T1000 (cell line): ENCODE measurements around the gene RDH11.
A peak's percentile ranks its signal among the peaks of the same experiment; 100 is the strongest.
"Not testable (repeated sequence)": the region's sequence is repeated elsewhere in the genome, so short reads cannot be mapped to it uniquely, and the experiment has no call there.

Experiments
- DNase-seq: peaks from one replicate; lab custom pipeline; 2025; ENCODE audit warnings: mixed read lengths; lab: John Stamatoyannopoulos, UW

RDH11 gene

DNA sequence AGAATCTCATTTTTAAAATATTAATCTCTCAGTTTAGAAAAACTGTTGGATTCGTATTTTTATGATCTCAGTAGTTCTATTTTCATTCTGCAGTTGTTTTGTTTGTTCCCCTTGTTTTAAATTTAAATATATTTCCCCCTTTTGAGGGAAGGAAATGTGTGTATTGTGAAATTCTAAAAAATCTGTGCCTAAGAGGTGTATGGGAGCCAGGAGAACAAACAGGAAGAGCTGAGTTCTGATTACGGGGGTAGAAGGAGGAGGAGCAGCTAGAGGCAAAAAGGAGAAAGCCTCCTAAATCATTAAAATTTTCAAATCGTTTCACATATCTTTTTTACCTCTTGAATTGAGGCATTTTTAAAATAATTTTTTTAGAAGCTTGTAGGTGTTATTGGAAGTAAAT, 8.4 kb upstream of the RDH11 start:
- DNase-seq = no peak

DNA sequence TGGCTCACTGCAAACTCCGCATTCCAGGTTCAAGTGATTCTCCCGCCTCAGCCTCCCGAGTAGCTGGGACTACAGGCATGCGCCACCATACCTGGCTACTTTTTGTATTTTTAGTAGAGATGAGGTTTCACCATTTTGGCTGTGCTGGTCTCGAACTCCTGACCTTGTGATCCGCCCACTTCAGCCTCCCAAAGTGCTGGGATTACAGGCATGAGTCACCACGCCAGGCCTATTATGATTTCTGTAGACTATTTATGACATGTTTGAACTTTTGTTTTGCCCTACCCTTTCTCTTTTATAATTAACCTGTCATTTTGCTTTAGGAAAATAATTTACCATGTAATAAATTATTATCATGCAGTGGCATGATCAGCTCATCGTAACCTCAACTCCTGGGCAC, 5.9 kb upstream of the RDH11 start, which contains the start of gene RDH12:
Gene RDH12 (plus strand): TSS at position 395 of the 400 bp plus-strand sequence. CDS start 20,757 bp downstream, outside the sequence.
- not testable (repeated sequence) for DNase-seq

DNA sequence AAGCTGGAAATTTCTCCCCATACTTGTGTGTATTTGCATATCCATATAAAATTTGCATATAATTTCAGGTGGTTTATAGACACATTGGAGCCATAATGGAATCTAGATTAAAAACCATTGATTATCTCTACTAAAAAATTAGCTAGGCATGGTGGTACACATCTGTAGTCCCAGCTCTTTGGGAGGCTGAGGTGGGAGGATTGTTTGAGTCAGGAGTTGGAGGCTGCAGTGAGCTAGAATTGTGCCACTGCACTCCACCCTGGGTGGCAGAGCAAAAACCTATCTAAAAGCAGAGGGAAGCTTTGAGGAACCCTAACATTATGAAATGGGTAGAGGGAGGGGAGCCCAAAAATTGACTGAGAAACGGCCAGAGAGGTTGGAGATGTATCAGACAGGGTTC, 2.6 kb upstream of the RDH11 start:
- DNase-seq = no peak

DNA sequence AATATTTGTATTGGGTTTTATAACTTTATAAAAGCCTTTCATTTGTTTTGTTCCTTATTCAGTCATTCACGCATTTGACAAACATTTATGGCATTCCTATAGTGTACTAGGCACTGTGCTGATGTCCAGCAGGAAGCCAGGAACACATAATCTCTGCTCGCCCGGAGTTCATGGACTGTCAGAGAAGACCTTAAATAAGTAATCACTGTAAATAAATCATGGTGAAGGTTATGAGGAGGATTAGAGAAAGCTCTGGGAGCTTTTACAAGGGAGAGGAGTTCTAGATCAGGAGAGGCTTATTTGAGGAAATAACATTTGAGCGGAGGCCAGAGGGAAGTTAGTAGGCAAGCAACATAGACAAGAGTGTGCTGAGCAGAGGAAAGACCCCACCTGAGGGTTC, 1.4 kb upstream of the RDH11 start:
- no peak for DNase-seq

DNA sequence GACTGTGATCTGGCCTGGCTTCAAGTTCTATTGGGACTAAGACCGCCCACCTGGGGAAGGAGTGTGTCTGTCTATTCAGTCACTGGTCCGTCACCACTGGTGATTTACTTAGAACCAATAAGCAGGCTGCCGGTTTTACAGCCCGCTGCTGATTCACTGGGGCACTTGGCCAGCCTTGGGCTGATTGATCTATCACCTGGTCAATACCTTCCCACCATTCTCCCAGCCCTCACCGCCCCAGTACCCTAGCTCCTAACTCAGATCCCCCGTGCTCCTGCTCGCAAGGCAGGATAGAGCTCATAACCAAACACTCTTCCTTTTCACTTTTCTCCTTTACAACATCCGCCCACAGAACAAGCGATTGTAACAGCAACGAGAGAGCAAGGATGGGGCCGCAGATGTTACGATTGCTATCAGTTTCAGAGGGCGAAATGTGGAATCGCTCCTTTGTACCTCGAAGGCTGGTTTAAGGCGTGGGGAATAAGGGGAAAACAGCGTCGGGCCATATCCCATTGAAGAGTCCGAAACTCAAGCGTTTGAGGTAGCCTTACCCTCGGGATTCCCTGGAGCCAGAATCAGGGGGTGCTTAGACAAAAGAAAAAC, 672 bp downstream of the RDH11 start:
- peak; percentile 65 for DNase-seq

DNA sequence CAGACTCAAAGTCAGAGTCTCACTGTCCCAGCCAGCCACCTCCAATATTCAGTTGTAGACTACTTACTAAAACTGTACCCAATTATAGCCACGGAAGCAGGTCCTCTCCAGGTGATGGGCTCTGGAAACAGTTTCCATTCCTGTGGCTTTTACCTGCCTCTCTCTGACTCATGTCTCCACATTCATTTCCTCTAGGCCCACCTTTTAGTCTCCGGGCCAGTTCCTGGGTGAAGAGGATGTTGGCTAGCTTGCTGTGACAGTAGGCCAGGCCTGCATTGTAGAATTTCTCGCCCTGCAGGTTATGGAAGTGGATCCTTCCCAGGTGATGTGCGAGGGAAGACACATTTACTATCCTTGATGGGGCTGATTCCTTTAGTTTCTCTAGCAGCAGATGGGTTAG, 5.6 kb downstream of the RDH11 start:
- DNase-seq = no peak

DNA sequence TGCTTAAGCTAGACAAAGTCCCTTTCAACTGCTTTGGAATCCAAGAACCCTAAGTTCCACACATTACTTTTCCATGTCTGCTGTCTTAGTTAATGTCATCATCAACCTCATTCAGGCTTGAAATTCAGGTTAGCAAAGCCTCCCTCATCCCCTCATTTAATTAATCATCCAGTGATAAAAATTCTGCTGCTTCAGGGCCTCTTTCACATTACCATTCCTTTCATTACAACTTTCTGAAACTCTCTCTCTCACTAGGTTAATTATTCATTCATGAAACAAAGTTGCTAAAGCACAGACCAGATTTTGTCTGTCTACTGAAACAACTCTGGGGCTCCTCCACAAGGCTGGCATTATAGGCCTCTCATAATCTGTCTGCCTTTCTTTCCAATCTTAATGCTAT, 11.7 kb downstream of the RDH11 start:
- no peak for DNase-seq

DNA sequence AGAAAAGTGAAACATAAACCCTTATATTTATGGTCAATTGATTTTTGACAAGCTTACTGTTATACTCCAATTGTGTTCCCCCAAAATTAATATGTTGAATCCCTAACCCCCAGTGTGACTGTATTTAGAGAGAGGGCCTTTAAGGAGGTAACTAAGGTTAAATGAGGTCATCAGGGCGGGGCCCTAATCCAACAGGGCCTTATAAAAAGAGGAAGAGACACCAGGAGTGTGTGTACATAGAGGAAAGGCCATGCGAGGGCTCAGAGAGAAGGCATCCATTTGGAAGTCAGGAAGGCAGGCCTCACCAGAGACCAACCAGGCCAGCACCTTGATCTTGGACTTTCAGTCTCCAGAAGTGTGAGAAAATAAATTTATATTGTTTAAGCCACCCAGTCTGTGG, 14.6 kb downstream of the RDH11 start:
- DNase-seq = no peak

DNA sequence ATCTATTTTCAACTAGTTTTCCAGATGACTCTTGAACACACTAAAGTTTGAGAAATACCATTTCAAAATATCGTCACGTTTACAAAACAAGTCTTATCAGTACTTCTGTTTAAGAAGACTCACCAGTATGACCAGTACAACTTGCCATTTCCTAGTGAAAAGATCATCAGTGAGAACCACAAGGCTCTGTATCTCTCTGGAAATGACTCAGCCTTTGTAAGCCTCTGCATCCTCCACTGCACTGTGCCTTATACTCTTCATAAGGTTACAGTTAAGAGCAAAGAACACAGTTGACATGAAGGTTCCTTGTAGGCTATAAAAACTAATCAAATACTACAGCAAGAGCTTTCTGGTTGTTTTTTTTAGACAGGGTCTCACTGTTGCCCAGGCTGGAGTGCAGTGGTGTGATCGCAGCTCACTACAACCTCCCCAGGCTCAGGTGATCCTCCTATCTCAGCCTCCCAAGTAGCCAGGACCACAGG, 15.4 kb downstream of the RDH11 start:
- no peak for DNase-seq

DNA sequence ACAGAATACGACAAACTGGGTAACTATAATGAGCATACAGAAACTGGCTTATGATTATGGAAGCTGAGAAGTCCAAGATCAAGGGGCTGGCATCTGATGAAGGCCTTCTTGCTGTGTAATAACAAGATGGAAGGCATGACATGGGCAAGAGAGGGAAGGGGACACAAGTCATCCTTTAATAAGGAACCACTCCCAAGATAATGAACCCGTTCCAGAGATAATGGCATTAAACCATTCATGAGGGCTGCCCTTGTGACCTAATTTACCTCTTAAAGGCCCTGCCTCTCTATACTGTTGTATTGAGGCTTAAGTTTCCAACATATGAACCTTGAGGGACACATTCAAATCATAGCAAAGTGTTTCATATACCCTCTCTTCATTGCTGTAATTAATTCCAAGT, 16.6 kb downstream of the RDH11 start:
- DNase-seq = no peak

DNA sequence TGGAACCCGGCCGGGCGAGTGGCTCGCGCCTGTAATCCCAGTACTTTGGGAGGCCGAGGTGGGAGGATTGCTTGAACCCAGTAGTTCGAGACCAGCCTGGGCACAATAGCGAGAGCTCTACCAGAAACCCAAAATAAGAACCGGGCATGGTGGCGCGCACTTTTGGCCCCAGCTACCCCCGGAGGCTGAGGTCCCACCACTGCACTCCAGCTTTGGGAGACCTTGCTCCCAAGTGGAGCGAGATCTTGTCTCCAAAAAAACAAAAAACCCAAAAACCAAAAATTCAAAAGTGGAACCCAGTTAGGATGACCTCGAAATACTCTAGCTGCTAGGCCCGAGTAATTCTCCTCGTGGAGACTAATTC, 20.4 kb downstream of the RDH11 start:
- no peak for DNase-seq

DNA sequence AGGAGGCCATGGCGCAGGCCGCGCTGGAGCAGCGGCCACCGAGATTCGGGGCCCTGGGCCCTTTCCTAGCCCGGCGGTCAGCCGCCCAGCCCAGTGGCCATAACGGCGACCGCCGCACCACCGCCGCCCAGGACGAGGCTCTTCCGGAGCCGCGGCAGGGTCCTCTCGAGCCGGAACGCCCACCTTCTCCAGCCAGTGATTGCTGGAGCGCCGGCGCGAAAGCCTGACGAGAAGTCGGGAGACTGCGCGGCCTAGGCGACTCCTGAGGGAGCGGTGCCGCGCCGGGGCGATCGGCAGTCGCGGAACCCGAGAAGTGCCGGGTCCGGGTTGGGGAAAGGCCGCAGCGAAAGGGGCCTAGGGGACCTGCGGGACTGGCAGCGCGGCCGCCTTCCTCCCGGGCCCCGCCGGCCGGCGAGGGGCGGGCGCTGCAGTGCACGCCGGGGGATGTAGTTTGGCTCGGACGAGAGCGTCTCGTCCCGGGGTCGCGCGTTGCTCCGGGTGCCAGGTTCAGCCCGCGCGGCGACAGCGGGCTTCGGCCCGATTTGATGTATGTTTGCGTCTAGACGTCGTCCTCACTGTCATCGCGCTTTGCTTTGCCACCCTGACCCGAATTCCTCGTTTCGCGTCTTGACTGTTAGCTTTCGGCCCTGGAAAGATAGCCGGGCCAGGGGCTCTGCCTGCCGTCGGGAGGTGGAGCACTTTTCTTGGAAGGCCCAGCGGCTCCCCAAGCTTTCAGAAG, 20.9 kb downstream of the RDH11 start, which contains the start of gene VTI1B:
Gene VTI1B (minus strand): TSS at position 153 of the 739 bp plus-strand sequence. CDS start 143 bp downstream, at position 10.
- peak; percentile 88 for DNase-seq

DNA sequence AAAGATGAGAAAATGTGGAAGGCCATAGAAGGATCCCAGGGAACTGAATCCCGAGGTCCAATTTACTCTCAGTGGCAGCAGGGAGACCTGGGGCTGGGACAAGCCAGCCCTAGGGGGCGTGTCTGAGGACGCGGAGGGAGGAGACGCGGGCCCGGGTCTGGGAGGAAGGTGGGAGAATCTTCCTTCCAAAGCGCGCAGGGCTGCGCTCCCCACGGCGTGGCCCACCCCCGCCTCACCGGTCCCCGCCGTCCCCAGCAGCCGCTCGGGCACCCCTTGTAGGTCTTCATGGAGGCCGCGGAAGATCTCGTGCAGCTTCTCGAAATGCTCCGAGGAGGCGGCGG, 21.5 kb downstream of the RDH11 start:
- peak; percentile 33 for DNase-seq

DNA sequence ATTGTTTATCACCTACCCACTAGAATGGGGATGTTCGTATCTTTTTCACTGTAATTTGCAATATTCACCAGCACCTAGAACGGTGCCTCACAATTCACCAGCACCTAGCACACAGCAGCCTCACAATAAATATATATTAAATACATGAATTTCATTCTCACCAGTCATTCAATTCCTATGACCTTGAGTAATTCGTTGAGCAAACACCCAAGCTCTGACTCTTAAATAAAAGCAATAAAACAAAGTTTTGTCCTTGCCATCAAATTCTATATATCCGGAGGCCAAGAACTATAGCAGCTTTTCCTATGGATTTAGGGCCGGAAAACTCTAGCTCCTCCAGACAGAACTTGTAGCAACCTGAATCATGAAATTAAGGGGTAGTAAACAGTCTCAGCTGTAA, 22.1 kb downstream of the RDH11 start:
- DNase-seq = no peak

DNA sequence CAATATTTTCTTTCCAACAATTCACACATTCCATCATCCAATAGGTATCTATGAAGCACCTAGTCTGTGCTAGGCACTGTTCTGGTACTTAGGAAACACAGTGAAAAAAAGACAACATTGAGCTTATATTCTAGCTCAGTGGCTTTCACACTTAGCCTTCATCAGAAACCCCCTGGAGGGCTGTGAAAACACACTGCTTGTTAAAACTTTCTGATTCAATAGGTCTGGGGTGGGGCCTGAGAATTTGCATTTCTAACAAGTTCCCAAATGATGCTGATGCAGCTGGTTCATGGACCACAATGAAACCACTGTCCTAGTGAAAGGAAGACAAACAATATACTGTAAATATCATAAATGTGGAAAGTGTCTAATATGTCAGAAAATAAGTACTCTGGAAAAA, 27.0 kb downstream of the RDH11 start:
- DNase-seq = no peak

DNA sequence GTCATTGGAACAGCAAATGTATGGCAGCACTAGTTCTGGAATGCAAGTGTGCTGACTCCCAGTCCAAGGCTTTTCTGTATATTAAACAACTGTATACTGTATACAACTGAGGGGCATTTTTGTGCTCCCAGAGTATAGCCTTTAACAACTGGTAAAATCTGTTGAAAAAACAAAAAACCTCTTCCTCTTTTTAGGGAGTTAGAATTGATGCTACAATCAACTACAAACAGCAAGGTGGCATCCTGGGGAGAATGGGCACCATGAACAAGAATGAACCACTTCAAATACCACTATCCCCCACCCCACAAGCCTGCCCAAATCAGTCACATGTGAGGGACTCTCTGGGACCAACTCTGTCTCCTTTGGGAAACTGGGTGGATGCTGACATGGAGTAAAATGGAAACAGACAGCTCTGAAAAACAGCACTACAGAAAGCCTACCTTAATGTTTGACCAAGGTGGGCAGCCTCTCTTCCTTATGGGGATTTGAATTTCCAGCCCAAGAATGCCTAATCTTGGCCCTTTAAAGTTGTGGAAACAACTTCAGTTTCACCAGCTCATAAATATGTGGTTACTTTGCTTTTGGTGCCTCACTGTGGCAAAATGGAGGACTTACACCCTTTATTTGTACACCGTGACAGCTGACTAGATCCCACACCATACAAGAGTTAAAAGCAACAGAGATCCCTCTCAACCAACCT, 28.7 kb downstream of the RDH11 start:
- DNase-seq = no peak

DNA sequence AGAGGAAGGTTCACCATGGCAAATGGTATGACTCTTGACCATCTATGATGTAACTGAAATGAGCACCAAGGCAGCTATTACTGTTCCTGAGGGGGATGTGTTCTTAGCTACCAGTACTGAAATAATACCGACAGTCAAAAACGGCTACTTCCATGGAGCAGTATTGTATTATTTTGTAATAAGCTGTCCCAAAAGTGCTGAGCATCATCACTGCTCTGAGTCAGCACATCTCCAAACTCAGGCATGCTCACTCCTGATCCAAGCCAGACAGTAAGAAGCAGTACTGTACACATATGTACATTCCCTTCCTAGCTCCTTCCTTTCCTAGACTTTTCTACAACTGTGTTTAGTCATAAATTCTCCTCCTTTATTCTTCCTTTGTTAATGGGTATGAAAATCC, 29.7 kb downstream of the RDH11 start:
- DNase-seq = no peak

DNA sequence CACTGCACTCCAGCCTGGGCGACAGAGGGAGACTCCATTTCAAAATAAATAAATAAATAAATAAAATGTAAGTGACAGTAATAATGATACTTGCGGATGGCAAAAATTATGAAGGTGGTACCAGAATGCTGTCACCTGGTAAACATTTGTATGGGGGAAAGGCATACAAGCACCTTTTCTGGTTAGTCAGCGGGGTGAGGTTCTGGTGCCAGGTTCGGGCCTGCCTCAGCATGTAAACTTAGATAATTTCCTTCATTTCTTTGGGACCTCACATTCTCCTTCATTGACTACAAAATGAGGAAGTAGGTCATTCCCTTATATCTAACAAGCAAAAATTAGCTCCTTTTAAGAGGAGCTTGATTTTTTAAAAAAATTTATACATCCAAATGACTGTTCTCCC, 31.9 kb downstream of the RDH11 start:
- no peak for DNase-seq

DNA sequence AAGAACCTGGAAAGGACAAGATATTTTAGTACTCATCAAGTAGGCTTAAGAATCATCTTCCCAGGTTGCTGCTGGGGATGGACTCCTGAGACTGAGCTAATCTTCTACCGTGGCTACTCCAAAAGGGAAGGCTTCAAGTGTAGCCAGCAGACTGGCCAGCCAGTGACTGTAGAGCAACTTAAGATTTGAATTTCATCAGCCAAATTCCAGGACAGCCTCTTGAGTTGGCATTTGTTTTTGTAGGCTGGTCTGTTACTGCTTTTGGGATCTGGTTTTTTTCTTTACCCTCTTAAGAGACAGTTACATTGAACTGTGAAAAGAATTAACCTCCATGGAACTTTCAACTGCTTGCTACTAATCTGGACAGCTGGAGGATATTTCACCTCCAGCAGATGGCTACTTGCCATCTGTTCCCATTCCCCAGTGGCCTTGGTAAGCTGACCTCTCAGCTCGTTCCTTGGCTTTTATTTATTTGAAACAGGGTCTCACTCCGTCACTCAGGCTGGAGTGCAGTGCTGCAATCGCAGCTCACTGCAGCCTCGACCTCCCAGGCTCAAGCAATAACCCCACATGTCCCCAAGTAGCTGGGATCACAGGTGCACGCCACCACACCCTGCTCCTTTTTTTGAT, 41.8 kb downstream of the RDH11 start:
- no peak for DNase-seq

DNA sequence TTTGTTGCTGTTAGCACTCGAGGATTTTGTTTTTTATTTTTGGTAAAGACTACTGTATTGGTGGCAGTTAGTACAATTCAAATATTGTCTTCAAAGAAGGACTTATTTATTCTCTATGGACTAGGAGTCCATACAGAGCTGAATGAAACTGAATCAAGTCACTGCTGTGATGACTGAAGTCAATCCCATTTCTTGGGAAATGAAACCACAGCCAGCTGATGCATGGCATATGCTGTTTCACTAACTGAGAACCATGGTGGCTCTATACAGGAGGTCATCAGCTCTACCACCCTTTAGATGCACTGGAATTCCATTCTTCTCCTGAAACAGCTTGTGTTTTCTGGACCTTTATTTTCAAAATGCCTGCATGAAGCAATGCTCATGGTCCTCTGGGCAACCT, 43.4 kb downstream of the RDH11 start:
- DNase-seq = no peak

DNA sequence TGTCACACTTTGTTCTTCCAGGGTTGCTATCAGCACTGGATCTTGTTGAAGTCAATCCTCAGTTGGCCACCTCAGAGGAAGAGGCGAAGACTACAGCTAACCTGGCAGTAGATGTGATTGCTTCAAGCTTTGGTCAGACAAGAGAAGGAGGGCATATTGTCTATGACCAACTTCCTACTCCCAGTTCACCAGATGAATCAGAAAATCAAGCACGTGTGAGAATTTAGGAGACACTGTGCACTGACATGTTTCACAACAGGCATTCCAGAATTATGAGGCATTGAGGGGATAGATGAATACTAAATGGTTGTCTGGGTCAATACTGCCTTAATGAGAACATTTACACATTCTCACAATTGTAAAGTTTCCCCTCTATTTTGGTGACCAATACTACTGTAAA, 44.9 kb downstream of the RDH11 start:
- DNase-seq = no peak

DNA sequence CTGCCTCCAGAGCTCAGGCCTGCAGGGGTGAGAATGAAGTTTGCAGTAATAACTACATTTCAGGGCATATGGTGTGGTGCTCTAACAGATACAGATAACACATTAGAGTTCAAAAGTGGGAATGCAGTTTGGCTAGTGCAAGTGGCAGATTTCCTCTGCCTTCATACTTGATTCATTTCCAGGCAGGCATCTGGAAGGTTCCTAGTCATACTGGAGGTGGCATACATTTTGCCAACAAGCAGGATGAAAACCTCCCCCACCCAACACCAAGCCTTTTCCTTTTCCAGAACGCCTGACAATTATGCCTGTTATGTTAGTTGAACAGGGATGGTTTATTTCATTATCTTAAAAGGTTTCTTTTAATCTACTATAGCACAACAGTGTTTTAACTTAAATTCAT, 45.4 kb downstream of the RDH11 start:
- DNase-seq = no peak

DNA sequence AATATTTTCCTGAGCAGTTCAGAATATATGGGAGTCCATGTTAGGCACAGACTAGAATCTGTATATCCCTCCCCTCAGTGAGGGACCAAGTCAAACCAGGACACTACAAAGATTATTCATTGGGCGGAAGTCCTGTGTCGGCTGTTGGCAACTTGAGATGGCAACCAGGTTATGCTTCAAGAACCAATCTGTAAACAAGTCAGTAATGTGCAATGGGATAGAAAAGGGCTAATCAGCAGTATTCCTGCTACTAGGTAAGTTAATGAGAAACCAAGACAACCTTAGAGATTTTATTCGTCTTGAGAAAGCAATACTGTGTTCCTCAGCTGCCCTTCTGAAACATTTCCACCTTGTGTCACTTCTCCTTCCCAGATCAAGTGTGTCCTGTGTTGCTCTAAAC, 49.4 kb downstream of the RDH11 start:
- DNase-seq = no peak
